Cardiac fibroblast (primary cell): ENCODE results near the gene POLR1E.

Experiments used
- DNase-seq, 2 donors: peaks; one replicate each; pipeline versions ENCODE4 v3.0.0 to v3.0.0-alpha.2; 2010; ENCODE audit warnings: low read depth in 2 of 2
- H3K4me3 ChIP-seq, 2 donors: replicated peaks in 1 of 2; 1 replicate in 1 of 2; 2 replicates in 1 of 2; pipeline ENCODE4 v1.5.1; 2011; ENCODE audit warnings: low read depth in 2 of 2, low read length in 2 of 2, mild to moderate bottlenecking in 2 of 2, moderate library complexity in 1 of 2
- CTCF ChIP-seq: IDR thresholded peaks from one replicate; pipeline ENCODE4 v1.5.1; 2011; ENCODE audit warnings: low read depth, mild to moderate bottlenecking, low read length, inconsistent platforms

Gene POLR1E

GRCh38 chr9:37551468-37551867, 65.7 kb downstream of the POLR1E start:
- TF ChIP-seq CTCF: no peak
- H3K4me3 ChIP-seq: no peak overlapping the region
- no peak for DNase-seq

GRCh38 chr9:37551888-37552287, 66.1 kb downstream of the POLR1E start:
- no peak for DNase-seq
- no peak for TF ChIP-seq CTCF
- H3K4me3 ChIP-seq: no peak overlapping the region
